Sciatic nerve (tissue), 2 donors: Measurements from ENCODE around the gene VEPH1. TPM values are rescaled to one million over a fixed set of nuclear protein-coding genes. Genes with fewer than 3 reads are reported as not detected.
A peak's percentile ranks its signal among the peaks of the same experiment; 100 is the strongest.

ENCODE experiments used
- ATAC-seq: fragments of 200-7000 bp; cut with Tn5 transposase; one replicate; pipeline ENCODE4 v1.9.1; 2020; ENCODE audit warnings: mild to moderate bottlenecking, moderate library complexity
- DNase-seq: peaks from one replicate; pipeline ENCODE4 v3.0.0-alpha.2; 2020; ENCODE audit warnings: low spot score
- intact Hi-C: fragments of 100-400 bp; cut with DNase I; formaldehyde crosslinking; loops from one replicate; pipeline ENCODE4 v1.14.2; 2022
- total RNA-seq: library from RNA; stranded (reverse); fragmentation: NEBNext Ultra II Directional; extraction: Animal tissue kit (Norgen Biotek cat#: 25700); gene quantifications from one replicate; pipeline ENCODE4 v1.2.1, GENCODE V29; 2021
- donor health status: DM: no; HTN: no; CAD: no.
- donor health status: DM: no; HTN: no; CAD: no.

Gene VEPH1
- total RNA-seq, 1 donor from 2014 or later: 1.0 TPM

DNA sequence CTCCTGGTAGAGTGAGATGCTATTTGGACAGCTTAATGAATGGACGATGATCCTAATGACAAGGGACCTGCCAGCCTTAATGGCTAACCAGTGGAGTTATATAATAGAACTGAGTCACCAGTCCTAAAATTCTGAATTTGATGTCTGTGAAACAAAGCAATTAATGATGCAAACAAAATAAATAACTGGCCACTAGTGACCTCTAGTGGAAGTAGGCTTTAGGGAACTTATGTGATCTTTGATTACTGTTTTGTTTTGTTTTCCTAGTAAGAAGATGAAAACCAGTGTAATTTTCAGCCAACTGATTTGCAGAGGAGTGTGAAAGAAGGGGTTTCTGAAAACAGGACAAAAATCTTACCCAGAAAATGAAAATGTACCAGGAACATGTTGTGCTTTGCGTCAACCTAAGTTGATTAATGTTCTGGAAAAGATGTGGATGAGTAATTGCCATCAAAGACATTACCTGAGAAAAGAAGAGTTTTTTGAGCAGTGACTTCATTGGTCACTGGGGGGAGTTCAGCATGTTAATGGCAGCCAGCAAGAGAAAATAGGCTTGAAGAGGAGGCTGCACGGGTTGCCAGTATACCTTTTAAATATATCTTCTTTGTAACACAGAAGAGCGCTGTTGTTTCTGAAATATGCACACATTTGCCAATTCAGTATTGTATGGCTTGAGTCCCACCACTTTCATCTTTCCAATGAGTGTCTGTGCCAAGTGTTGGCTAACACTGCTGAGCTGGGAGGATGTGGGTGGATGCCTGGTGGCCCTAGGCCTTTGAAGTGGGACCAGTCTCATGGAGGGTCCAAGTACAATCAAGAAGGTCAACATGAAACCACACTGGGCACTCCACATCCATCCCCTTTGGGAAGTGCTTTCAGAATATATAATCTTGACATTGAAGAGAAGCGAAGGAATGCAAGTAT lies 9.3 kb downstream of the VEPH1 start:
- ATAC-seq: peak; percentile 60
- no peak for DNase-seq
- intact Hi-C loops: loop anchor here (5.0 kb wide), 1 partner anchor 292 kb away; no protein-coding TSS in a partner anchor

DNA sequence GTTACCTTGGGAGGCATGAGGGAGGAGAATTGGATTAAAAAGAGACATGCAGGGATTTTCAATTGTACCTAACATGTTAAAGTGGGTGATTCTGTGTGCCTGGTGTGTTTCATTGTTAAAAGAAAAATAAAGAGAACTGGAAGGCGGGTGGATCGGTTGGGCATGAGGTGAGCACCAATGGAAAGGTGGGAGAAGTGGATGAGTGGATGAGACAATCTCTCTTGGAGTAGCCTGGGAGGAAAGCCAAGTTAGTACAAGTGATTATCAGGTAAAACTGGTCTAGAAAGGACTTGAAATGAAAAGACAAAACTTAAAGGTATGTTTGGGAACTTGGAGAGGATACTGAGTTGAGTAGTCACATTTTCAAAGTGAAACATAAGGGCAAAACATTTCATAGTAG lies 12.1 kb downstream of the VEPH1 start:
- DNase-seq: no peak
- intact Hi-C loops: loop anchor here (5.0 kb wide), 1 partner anchor 289 kb away; no protein-coding TSS in a partner anchor
- no peak for ATAC-seq

DNA sequence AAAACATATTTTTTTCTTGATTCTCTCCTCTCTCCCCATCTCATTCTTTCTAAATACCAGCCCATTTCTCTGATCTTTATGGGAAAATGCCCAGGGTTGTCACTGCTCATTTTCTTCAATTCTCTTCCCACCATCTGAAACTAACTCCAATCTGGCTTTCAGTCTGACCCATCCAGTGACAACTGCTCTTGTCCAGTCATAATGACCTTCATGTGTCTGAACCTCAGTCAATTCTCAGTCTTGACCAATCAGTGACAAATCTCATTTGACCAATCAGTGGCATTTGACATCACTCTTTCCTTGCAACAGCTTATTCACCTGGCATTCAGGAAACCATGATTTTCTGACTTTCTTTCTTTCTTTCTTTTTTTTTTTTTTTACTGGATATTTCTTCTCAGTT lies 15.1 kb downstream of the VEPH1 start:
- intact Hi-C loops: no loop called here
- DNase-seq (no peak), ATAC-seq (no peak)

DNA sequence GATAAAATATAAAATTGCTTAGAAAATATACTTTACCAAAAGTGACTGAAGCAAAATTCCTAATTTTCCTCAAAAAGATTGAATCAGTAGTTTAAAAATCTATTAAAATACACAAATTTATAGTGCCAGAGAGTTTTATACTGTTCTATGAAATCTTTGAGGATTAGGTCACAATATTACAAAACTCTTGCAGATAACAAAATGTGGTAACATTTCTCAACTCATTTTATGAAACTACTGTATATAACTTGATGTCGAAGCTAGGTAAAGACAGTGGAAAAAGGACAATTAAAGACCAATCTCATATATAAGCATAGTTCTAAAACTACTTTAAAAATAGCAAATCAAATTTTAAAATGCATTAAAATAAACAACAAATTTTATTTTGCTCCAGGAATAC lies 15.9 kb downstream of the VEPH1 start:
- no peak for DNase-seq
- intact Hi-C loops: no loop called here
- no peak for ATAC-seq

DNA sequence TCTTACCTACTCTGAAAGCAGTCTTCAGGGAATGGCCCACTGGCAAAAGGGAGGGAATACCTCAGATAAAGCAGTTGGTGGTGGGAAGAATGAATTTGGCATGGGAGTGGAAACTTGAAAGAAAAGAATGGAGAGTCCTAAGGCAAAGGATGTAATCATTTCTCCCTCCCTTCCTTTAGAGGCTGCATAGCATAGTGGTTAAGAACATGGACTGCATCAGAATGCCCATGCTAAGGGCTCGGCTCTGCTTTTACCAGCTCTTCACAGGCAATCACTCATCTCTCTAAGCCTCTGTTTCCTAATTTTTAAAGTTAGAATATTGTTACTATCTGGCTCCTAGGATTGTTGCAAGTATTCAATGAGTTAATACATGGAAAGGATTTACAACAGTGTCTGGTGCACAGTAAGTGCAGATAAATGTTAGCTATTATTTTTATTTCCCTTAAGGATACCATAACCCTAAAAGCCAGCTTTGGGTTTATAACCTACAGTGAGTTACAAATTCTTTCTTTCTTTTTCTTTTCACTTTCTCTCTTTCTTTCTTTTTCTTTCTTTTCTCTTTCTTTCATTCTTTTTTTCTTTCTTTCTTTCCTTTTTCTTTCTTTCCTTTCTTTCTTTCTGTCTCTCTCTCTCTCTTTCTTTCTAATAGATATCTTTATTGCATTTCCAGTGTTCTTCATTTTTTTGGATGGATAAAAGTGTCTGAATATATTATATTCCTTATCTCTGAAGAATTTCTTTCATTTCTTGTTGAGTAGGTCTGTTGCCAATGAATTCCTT lies 23.6 kb downstream of the VEPH1 start:
- ATAC-seq (no peak), DNase-seq (no peak)
- intact Hi-C loops: no loop called here

DNA sequence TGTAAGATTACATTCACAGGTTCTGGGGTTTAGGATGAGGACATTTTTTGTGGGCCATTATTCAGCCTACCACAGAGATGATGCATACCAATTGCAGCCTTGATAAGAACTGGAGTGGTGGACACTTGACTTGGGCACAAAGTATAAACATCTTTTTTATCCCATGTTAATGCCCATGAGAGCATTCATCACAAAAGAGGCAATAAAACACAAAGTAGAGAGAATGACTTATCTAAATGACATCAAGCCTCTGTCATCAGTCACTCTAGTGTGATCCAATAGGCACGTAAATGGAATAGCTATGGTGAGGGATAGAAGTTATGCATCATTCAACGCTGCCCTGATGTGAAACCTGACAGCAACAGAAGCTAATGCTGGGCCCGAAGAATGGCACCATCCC lies 25.8 kb downstream of the VEPH1 start:
- DNase-seq (no peak), ATAC-seq (no peak)
- intact Hi-C loops: no loop called here

DNA sequence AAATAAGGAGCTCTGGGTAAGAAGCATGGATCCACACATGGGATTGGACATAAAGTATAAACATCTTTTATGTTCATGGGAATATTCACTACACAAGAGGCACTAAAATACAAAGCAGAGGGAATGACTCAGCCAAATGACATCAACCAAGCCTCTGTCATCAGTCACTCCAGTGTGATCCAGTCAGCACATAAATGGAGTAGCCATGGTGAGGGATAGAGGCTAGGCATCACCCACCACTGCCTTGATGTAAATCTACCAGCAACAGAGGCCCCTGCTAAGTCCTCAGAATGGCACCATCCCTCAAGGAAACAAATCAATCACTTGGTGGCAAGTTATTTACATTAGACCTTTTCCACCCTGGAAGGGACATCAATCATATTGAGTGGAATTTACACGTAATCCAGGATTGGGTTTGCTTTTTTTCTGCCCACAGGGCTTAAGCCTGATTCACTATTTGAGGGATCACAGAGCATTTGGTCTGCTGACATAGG lies 27.2 kb downstream of the VEPH1 start:
- no peak for ATAC-seq
- intact Hi-C loops: no loop called here
- no peak for DNase-seq

DNA sequence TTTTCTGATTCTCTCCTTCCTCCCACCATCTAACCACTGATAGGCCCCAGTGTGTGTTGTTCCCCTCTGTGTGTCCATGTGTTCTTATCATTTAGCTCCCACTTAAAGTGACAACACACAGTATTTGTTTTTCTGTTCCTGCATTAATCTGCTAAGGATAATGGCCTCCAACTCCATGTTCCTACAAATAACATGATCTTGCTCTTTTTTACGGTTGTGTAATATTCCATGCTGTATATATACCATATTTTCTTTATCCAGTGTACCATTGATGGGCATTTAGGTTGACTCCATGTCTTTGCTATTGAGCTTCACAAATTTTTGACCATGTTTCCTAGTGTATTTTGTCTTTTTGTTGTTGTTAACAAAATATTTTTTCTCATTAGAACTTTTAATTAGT lies 30.6 kb downstream of the VEPH1 start:
- ATAC-seq: no peak
- no peak for DNase-seq
- intact Hi-C loops: no loop called here

DNA sequence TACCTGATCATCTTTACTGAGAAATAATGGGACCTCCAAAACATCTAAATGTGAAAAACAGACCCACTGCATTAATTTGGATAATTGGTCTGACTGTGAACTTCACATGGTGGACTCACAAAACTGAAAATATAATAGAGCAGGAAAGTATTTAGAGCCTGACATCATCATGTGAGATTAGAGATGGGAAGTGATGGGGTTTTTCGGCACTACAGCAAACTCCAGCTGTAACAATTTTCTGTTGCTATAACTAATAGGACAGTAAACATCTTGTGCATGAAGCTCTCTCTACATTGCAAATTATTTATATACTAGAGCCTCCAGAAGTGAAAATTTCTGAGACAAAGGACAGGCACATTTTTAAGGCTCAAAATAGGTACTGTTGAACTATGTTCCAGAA lies 32.2 kb downstream of the VEPH1 start:
- DNase-seq (no peak), ATAC-seq (no peak)
- intact Hi-C loops: no loop called here

DNA sequence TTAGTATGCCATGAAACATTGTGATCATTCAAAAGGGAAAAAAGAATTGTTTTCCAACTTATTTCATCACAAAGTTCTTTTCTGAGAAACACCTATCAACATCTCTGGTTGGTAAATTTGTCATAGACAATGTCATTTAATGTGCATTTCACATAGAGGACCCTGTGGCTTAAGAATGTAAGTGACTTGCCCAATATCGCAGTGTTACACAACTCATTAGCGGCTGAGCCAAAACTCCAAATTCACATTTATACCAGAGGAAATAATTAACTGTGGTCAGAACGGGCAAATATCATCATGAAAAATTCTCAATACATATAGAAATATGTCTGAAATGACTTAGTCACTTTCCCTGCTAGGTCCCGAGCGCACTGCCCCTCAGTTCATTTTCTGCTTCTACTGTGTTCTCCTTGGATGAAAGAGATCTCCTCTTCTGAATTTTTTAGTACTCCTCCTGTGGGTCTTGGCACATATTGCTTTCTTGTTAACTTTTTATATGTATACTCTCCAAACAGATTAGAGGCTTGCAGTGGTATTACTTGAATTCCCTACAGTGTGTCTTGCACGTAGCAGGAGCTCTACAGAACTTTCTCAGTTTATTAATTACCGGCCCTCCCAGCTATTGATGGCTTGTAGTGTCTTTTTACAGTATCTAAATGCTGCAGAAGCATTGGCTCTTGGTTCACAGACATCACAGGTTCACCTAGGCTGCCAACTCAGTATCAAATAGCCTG lies 33.5 kb downstream of the VEPH1 start:
- no peak for ATAC-seq
- intact Hi-C loops: no loop called here
- no peak for DNase-seq

DNA sequence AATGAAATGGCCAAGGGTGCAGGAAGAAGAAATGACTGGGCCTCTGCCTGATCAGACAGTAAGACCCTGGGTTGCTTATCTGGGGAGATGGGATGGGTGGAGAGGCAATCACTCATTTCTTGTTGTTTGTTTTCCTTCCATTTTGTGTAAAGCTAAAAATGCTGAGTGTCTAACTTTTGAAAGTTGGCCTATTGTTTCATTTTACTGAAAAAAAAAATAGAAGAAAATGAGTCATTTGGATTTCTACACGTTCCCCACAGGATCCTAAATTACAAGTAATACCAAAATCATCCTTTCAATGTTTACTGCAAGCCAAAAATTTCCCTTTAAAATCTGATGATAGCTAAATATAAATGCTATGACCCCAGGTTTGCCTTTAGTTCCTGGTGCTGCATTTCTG lies 36.0 kb downstream of the VEPH1 start:
- intact Hi-C loops: no loop called here
- DNase-seq (no peak), ATAC-seq (no peak)

DNA sequence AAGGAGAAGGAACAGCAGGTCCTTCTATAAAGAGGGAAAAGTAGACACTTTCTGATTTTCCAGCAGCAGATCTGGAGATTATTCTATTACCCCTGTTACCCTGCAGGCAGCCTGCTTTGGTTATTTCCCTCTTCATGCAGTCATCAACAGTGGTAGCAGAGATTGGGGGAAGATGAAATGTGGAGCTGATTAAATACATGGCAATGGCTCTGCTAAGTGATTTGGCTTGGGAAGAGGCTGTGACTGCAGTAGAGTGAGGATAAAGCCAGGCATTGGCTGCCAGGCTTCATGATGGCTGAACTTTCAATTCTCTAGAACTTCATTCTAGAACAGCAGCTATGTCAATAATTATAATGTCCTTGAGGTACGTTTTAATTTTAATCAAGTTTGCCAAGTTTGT lies 37.5 kb downstream of the VEPH1 start:
- intact Hi-C loops: no loop called here
- ATAC-seq: peak; percentile 31
- DNase-seq: no peak

DNA sequence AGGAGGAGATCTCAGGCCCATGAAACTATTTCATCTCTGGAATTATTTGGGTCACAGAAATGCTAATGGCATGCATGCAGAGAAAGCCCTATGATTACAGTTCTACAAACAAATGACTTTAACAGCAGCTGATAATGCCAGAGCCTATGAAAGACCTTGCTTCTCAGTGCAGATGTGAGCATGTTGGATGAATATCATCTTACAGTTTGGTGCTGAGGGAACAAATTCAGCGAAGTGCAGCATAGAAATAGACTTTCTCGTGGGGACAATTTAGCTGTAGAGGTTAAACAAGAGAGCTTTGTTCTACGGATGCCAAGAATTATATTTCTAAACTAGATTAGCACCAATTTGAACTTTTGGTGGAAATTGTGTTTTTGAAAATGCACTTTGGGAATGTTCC lies 38.9 kb downstream of the VEPH1 start:
- no peak for DNase-seq
- intact Hi-C loops: no loop called here

DNA sequence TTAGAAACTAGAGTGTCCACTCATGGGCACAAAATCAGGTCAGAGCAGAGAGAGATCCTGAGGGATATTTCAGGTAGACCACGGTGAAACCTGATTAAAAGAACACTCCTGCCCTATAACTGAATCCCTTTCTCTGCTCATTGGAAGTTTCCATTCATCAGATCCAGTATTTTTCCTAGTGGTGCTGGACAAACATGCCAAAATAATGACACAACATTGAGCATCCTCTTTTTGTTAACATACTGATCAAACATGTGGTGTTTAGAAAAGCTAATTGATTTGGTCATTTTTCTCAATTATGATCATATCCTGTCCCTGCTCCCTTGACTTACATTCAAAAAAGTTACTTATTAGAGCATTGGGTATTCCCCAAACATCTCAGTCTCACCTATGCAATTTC lies 39.4 kb downstream of the VEPH1 start:
- intact Hi-C loops: no loop called here
- no peak for DNase-seq
- ATAC-seq: peak; percentile 52

More for the DNA sequence above, 38.9 kb downstream of the VEPH1 start:
- peak; percentile 92 for ATAC-seq

DNA sequence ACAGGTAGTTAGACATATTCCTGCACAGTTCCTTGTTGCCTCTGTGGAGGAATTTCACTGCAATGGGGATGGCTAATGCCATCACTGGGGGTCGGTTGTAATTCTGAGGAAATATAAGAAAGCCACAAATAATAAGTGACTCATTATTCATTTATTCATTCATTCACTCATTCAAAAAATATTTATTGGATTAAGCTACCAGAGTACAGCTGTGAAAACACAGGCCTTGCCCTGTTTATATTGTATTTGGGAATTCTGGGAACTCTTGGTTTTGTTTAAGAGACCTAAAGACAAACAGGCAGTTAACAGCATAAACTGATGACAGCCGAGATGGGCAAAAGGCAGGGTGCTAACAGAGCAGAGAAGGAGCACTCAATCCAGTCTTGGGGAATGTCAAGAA lies 43.0 kb downstream of the VEPH1 start:
- ATAC-seq (no peak), DNase-seq (no peak)
- intact Hi-C loops: no loop called here

DNA sequence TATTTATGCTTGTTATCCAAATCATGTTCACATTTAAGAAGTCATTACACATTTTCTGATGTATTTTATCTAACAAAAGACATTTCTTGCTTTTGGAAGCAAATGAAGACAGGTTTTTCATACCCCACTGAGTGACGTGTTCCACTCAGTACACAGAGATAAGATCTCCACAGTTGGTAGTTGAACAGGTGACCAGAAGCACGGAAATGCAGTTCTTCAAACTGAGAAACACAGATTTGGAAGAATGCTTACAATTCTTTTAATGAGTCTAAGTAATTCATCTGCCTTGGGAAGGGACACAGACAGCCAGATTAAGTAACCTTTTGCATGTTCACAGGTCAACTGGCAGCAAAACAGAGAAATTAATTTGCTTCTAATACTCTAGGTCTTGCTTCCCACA lies 43.5 kb downstream of the VEPH1 start:
- intact Hi-C loops: no loop called here
- ATAC-seq (no peak), DNase-seq (no peak)

DNA sequence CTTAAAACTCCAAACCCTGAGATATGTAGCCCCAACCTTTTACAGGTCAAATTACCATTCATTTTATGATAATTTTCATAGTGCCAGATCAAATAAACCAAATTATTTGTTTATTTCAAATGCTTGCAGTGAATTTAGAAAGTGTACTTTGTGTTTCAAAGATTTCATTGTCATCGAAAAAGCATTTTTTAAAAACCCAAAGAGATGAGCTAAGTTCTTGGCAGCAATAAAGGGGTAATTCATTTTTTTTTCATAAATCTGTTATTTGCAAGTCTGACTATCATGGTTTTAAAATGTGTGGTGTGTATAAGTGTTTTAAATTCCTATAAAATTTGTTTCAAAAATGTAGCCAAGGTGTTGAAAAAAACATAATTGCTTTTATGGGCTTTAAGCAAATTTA lies 49.4 kb downstream of the VEPH1 start:
- intact Hi-C loops: no loop called here
- DNase-seq: no peak
- ATAC-seq: no peak

DNA sequence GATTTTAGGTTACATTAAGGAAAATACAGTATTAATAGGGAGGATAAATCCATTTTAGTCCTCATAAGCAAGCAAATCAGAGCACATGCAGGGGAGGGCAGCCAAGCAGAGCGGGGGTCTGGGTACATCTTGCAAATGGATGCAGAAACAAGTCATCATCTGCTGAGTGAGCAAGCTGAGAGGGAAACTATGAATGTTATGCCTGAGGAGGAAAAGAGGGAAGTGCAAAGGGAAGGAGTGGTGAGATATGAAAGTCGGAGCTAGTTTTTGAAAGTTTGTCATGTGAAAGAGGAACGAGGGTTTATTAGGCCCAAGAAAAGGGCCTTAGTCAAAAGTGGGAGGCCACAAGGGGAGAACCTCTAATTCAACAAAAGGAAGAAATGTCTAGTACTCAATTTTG lies 51.1 kb downstream of the VEPH1 start:
- ATAC-seq (no peak), DNase-seq (no peak)
- intact Hi-C loops: no loop called here

DNA sequence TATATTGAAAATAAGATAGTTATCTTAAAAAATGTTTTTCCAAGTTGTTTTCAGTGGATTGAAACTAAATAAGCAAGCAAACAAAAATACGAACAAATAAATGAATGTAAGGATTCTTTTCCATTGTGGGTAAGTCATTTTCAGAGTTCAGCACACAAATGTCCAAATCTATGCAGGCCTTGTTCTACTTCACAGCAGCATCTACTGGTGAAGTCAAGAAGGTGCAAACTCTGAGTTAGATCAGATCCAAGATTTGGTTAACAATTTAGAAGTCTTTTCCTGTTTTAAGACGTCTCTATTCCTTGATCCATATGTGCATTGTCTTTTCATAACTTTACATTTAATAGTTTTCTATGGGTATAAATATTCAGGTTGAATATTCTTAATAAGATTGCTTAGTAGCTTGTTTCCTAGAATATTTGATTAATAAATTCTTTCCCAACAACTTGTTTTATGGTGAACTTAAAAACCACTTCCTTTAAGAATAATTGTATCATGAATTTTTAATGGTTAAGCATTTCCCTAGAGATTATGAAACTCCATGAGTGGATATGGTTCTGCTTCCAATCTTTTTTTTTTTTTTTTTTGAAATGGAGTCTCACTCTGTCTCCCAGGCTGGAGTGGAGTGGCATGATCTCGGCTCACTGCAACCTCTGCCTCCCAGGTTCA lies 56.1 kb downstream of the VEPH1 start:
- peak; percentile 46 for ATAC-seq
- intact Hi-C loops: no loop called here

More for the DNA sequence above, 56.1 kb downstream of the VEPH1 start:
- DNase-seq: no peak
